Mammary microvascular endothelial cell (primary cell): ENCODE results near the gene ICE2. TPM values are rescaled to one million over a fixed set of nuclear protein-coding genes. Genes with fewer than 3 reads are reported as not detected.

ENCODE experiments used
- total RNA-seq: library from RNA; depleted of rRNA; stranded (reverse); fragments of >200 nt; gene quantifications from 2 replicates; pipeline ENCODE4 v1.2.3, GENCODE V29; 2015

The ICE2 gene, protein sequence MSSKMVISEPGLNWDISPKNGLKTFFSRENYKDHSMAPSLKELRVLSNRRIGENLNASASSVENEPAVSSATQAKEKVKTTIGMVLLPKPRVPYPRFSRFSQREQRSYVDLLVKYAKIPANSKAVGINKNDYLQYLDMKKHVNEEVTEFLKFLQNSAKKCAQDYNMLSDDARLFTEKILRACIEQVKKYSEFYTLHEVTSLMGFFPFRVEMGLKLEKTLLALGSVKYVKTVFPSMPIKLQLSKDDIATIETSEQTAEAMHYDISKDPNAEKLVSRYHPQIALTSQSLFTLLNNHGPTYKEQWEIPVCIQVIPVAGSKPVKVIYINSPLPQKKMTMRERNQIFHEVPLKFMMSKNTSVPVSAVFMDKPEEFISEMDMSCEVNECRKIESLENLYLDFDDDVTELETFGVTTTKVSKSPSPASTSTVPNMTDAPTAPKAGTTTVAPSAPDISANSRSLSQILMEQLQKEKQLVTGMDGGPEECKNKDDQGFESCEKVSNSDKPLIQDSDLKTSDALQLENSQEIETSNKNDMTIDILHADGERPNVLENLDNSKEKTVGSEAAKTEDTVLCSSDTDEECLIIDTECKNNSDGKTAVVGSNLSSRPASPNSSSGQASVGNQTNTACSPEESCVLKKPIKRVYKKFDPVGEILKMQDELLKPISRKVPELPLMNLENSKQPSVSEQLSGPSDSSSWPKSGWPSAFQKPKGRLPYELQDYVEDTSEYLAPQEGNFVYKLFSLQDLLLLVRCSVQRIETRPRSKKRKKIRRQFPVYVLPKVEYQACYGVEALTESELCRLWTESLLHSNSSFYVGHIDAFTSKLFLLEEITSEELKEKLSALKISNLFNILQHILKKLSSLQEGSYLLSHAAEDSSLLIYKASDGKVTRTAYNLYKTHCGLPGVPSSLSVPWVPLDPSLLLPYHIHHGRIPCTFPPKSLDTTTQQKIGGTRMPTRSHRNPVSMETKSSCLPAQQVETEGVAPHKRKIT
- 14.0 and 14.2 TPM in 2 replicates for total RNA-seq

DNA sequence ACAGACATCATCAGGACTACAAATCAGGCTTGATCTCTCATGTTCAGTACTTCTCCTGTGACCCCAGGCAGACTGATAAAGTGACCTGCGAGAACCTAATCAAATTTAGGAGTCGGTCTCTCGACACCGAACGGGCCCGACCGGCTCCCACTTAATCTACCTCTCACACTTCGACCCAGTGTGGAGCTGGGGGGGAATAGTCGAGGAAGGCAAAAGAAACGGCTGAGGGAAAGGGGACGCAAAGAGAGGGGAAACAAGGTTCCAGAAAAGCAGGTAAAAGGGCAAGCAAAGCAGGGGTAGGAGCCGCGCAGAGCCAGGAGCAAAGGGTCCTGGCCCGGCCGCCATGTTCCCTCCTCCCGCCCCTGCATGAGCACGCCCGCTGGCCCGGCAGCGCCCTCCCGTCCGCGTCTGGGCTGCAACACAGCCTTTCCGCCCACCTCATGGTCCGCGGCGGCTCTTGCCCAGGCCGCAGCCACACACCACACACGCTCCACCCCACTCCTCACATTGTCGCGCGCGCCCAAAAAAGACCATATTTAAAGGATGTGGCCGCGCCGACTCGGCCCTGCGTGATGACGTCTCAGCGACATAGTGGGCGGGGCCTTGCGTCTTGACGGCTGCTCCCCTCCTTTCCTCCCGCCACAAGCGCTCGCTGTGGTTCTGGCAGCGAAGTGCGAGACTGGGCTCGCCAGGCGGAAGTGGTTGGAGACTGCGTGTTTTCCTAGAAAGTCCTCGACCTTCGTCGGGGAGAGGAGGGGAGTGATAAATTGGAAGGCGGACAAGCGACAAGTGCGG, at the start of gene ICE2:
ICE2 (minus strand) TSS at position 577 of the 795 bp plus-strand sequence. CDS start 1,165 bp downstream, outside the sequence.

DNA sequence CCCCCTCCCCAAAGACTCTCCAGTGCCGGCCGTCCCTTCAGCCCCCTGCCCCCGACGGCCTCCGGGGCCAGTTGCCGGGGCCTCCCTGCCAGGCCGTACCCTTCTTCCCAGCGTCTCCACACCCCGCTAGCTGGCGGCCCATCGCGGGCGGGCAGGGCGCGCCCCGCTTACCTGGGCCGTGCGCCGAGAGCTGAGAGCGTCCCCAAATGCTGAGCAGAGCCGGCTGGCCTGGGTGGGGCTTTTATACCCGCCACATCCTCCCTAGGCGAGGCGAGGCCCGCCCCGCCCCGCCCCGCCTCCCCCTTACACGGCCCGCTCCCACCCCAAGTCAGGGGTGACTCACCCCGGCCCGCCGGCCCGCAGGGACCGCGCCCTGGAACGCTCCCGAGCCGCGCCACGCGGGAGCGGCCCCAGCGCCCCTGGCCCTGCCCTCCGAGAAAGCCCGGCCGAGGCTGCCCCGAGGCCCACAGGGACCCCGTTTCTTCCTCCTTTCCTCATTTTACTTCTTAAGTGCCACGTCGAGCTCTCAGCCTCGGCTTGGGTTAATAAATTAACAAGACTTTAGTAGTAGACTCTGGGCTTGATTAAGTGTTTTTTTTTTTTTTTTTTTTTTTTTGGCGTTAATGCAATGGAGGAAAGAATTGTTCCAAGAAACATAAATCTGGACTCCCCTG, 81.0 kb downstream of the ICE2 start, which contains the start of gene ANXA2:
ANXA2 (minus strand) TSS at position 215 of the 674 bp plus-strand sequence. CDS start 11,911 bp downstream, outside the sequence.

Other genes starting within 250 kb of the ICE2 start
- gene ANXA2, start 81.2 kb downstream of the ICE2 start, total RNA-seq, result 4,790 and 4,970 TPM in 2 replicates